Keratinocyte (primary cell): ENCODE results near the gene NUTM2G.
"Not testable (repeated sequence)": the region's sequence is repeated elsewhere in the genome, so short reads cannot be mapped to it uniquely, and the experiment has no call there.

Source experiments
- CTCF ChIP-seq, 3 experiments: IDR thresholded peaks in 1 of 3; conservative IDR thresholded peaks in 1 of 3; optimal IDR thresholded peaks in 1 of 3; 2 replicates in 2 of 3; 3 replicates in 1 of 3; pipeline versions ENCODE3 to v1.5.1; 2011; ENCODE audit warnings: low read length in 3 of 3, mild to moderate bottlenecking in 3 of 3, moderate library complexity in 2 of 3, control low read depth in 1 of 3, inconsistent platforms in 1 of 3; ENCODE audit not compliant: insufficient read depth in 2 of 3; ENCODE audit errors: extremely low read depth in 1 of 3
- EZH2 ChIP-seq: IDR thresholded peaks from one replicate; pipeline ENCODE4 v1.6.1; 2012; ENCODE audit warnings: inconsistent platforms, mild to moderate bottlenecking, low read length, moderate library complexity

- not testable (repeated sequence) for TF ChIP-seq CTCF (optimal IDR thresholded peaks at IDR 0.05 in 1 of 3, IDR thresholded peaks at IDR 0.05 in 1 of 3, conservative IDR thresholded peaks at IDR 0.05 in 1 of 3; ENCODE audit: extremely low read depth in 1 of 3, insufficient read depth in 2 of 3, low read length in 3 of 3); EZH2
Measured at GRCh38 chr9:96918550-96918949, 10.1 kb upstream of the NUTM2G start.
